Hepatic stellate cell (primary cell): ENCODE measurements around the gene DAPK2.

ENCODE experiments used
- DNase-seq: peaks from one replicate; pipeline ENCODE4 v3.0.0; 2011; ENCODE audit warnings: low spot score

DAPK2 gene

GRCh38 chr15:63893866-63894661 is 152.2 kb downstream of the DAPK2 start:
- no peak for DNase-seq

- DNase-seq = no peak
These were observed 153.4 kb downstream of the DAPK2 start for GRCh38 chr15:63892794-63893441.

GRCh38 chr15:63891768-63892133 is 154.5 kb downstream of the DAPK2 start:
- DNase-seq = no peak

GRCh38 chr15:63891079-63891767 is 155.1 kb downstream of the DAPK2 start:
- peak; percentile 79 for DNase-seq

- no peak for DNase-seq
These were observed 155.7 kb downstream of the DAPK2 start for GRCh38 chr15:63890617-63891016.

GRCh38 chr15:63889831-63890230 is 156.5 kb downstream of the DAPK2 start:
- no peak for DNase-seq

GRCh38 chr15:63888823-63889222 is 157.5 kb downstream of the DAPK2 start:
- no peak for DNase-seq

- no peak for DNase-seq
These were observed 158.1 kb downstream of the DAPK2 start for GRCh38 chr15:63888146-63888545.

- DNase-seq = no peak
These were observed 158.7 kb downstream of the DAPK2 start for GRCh38 chr15:63887630-63888029.

- no peak for DNase-seq
These were observed 161.3 kb downstream of the DAPK2 start for GRCh38 chr15:63884953-63885352.

GRCh38 chr15:63881431-63881830 is 164.9 kb downstream of the DAPK2 start:
- no peak for DNase-seq

GRCh38 chr15:63880744-63881143 is 165.5 kb downstream of the DAPK2 start:
- no peak for DNase-seq

- no peak for DNase-seq
These were observed 166.3 kb downstream of the DAPK2 start for GRCh38 chr15:63879995-63880394.

- DNase-seq = no peak
These were observed 167.1 kb downstream of the DAPK2 start for GRCh38 chr15:63879211-63879610.

GRCh38 chr15:63877713-63878271 is 168.5 kb downstream of the DAPK2 start:
- no peak for DNase-seq

GRCh38 chr15:63876085-63876662 is 170.1 kb downstream of the DAPK2 start:
- DNase-seq = no peak

- no peak for DNase-seq
These were observed 171.7 kb downstream of the DAPK2 start for GRCh38 chr15:63874616-63875015.

- peak; percentile 37 for DNase-seq
These were observed 173.3 kb downstream of the DAPK2 start for GRCh38 chr15:63872759-63873510.

GRCh38 chr15:63870487-63871209 is 175.6 kb downstream of the DAPK2 start:
- peak; percentile 84 for DNase-seq

GRCh38 chr15:63870043-63870394 is 176.3 kb downstream of the DAPK2 start:
- no peak for DNase-seq
